MG63 (cell line): ENCODE data around the gene CALU. TPM values are rescaled to one million over a fixed set of nuclear protein-coding genes. Genes with fewer than 3 reads are reported as not detected.
A peak's percentile ranks its signal among the peaks of the same experiment; 100 is the strongest.

Experiments
- DNase-seq: peaks from one replicate; pipeline ENCODE4 v3.0.0-alpha.2; 2020
- H3K27me3 ChIP-seq: fragments of 250-450 bp; sonication (Bioruptor Pico); 2 replicates; pipeline ENCODE4 v1.5.1; 2020; ENCODE audit warnings: mild to moderate bottlenecking, moderate library complexity
- H3K36me3 ChIP-seq: fragments of 250-450 bp; sonication (Bioruptor Pico); 2 replicates; pipeline ENCODE4 v1.5.1; 2020; ENCODE audit warnings: mild to moderate bottlenecking, moderate library complexity
- H3K4me3 ChIP-seq: fragments of 250-450 bp; sonication (Bioruptor Pico); 2 replicates; pipeline ENCODE4 v1.5.1; 2020; ENCODE audit warnings: mild to moderate bottlenecking, moderate library complexity
- H3K9me3 ChIP-seq: fragments of 250-450 bp; sonication (Bioruptor Pico); 2 replicates; pipeline ENCODE4 v1.5.1; 2020; ENCODE audit warnings: mild to moderate bottlenecking, moderate library complexity
- total RNA-seq: library from RNA; depleted of rRNA; stranded (reverse); fragments of >200 nt; shearing (Covaris generic); gene quantifications from 2 replicates; pipeline ENCODE4 v1.2.3, GENCODE V29; 2014; ENCODE audit warnings: low replicate concordance

The CALU gene
- total RNA-seq, 1 experiment from 2014 or later: 118 TPM

GRCh38 chr7:128737867-128738385 is 1.2 kb upstream of the CALU start:
- no peaks in the 10 kb centered on the region for H3K9me3 ChIP-seq
- peak; percentile 4 for DNase-seq
- H3K4me3 ChIP-seq: no peak overlapping the region; the same call in 1 of the 2 replicates
- no peaks in the 10 kb centered on the region for H3K27me3 ChIP-seq
- H3K36me3 ChIP-seq: peaks cover 4% of the 10 kb centered on the region

- Histone ChIP-seq H3K27me3 (no peaks in the 10 kb centered on the region), H3K4me3 (peak overlapping the region; percentile 93), H3K36me3 (peaks cover 5% of the 10 kb centered on the region), H3K9me3 (no peaks in the 10 kb centered on the region)
- DNase-seq: no peak
Observed at GRCh38 chr7:128738570-128739047, 550 bp upstream of the CALU start.

- H3K36me3 ChIP-seq: peaks cover 9% of the 10 kb centered on the region
- H3K4me3 ChIP-seq: peak overlapping the region; percentile 93
- DNase-seq: no peak
- no peaks in the 10 kb centered on the region for H3K27me3 ChIP-seq
- H3K9me3 ChIP-seq: no peaks in the 10 kb centered on the region
Observed at GRCh38 chr7:128739990-128740682, 977 bp downstream of the CALU start.

GRCh38 chr7:128740996-128741395 is 1.8 kb downstream of the CALU start:
- H3K9me3 ChIP-seq: no peaks in the 10 kb centered on the region
- no peak for DNase-seq
- H3K27me3 ChIP-seq: no peaks in the 10 kb centered on the region
- peaks cover 9% of the 10 kb centered on the region for H3K36me3 ChIP-seq
- H3K4me3 ChIP-seq: peak overlapping the region; percentile 93

GRCh38 chr7:128741491-128741890 is 2.3 kb downstream of the CALU start:
- Histone ChIP-seq H3K4me3 (peak overlapping the region; percentile 93), H3K36me3 (peaks cover 9% of the 10 kb centered on the region), H3K27me3 (no peaks in the 10 kb centered on the region), H3K9me3 (no peaks in the 10 kb centered on the region)
- DNase-seq: no peak

- no peak for DNase-seq
- Histone ChIP-seq H3K36me3 (peaks cover 12% of the 10 kb centered on the region), H3K27me3 (no peaks in the 10 kb centered on the region), H3K4me3 (no peak overlapping the region; the same call in 1 of the 2 replicates), H3K9me3 (no peaks in the 10 kb centered on the region)
Observed at GRCh38 chr7:128742206-128742605, 3.0 kb downstream of the CALU start.

- Histone ChIP-seq H3K9me3 (no peaks in the 10 kb centered on the region), H3K4me3 (no peak overlapping the region), H3K27me3 (no peaks in the 10 kb centered on the region), H3K36me3 (peaks cover 21% of the 10 kb centered on the region)
- DNase-seq: no peak
Observed at GRCh38 chr7:128743112-128743772, 4.1 kb downstream of the CALU start.

- no peak for DNase-seq
- Histone ChIP-seq H3K9me3 (no peaks in the 10 kb centered on the region), H3K4me3 (no peak overlapping the region), H3K27me3 (no peaks in the 10 kb centered on the region), H3K36me3 (peaks cover 32% of the 10 kb centered on the region)
Observed at GRCh38 chr7:128744366-128744905, 5.3 kb downstream of the CALU start.

- Histone ChIP-seq H3K4me3 (no peak overlapping the region), H3K36me3 (peaks cover 38% of the 10 kb centered on the region), H3K27me3 (no peaks in the 10 kb centered on the region), H3K9me3 (no peaks in the 10 kb centered on the region)
- DNase-seq: no peak
Observed at GRCh38 chr7:128745706-128746105, 6.5 kb downstream of the CALU start.

- DNase-seq: no peak
- Histone ChIP-seq H3K36me3 (peaks cover 46% of the 10 kb centered on the region), H3K4me3 (no peak overlapping the region), H3K9me3 (no peaks in the 10 kb centered on the region), H3K27me3 (no peaks in the 10 kb centered on the region)
Observed at GRCh38 chr7:128747327-128748079, 8.3 kb downstream of the CALU start.

- no peaks in the 10 kb centered on the region for H3K9me3 ChIP-seq
- no peaks in the 10 kb centered on the region for H3K27me3 ChIP-seq
- DNase-seq: no peak
- no peak overlapping the region for H3K4me3 ChIP-seq
- peaks cover 77% of the 10 kb centered on the region for H3K36me3 ChIP-seq
Observed at GRCh38 chr7:128752251-128752650, 13.1 kb downstream of the CALU start.

GRCh38 chr7:128755075-128755818 is 16.1 kb downstream of the CALU start:
- no peaks in the 10 kb centered on the region for H3K27me3 ChIP-seq
- H3K36me3 ChIP-seq: peaks cover 76% of the 10 kb centered on the region
- no peaks in the 10 kb centered on the region for H3K9me3 ChIP-seq
- H3K4me3 ChIP-seq: no peak overlapping the region
- no peak for DNase-seq

GRCh38 chr7:128755819-128756476 is 16.8 kb downstream of the CALU start:
- DNase-seq: no peak
- Histone ChIP-seq H3K36me3 (peaks cover 76% of the 10 kb centered on the region), H3K9me3 (no peaks in the 10 kb centered on the region), H3K4me3 (no peak overlapping the region), H3K27me3 (no peaks in the 10 kb centered on the region)

GRCh38 chr7:128757203-128757602 is 18.0 kb downstream of the CALU start:
- no peaks in the 10 kb centered on the region for H3K27me3 ChIP-seq
- DNase-seq: no peak
- H3K9me3 ChIP-seq: no peaks in the 10 kb centered on the region
- H3K36me3 ChIP-seq: peaks cover 80% of the 10 kb centered on the region
- H3K4me3 ChIP-seq: no peak overlapping the region

GRCh38 chr7:128758553-128758952 is 19.4 kb downstream of the CALU start:
- no peak for DNase-seq
- H3K27me3 ChIP-seq: no peaks in the 10 kb centered on the region
- peaks cover 76% of the 10 kb centered on the region for H3K36me3 ChIP-seq
- no peak overlapping the region for H3K4me3 ChIP-seq
- H3K9me3 ChIP-seq: no peaks in the 10 kb centered on the region

GRCh38 chr7:128759242-128759641 is 20.1 kb downstream of the CALU start:
- no peaks in the 10 kb centered on the region for H3K9me3 ChIP-seq
- H3K36me3 ChIP-seq: peaks cover 69% of the 10 kb centered on the region
- no peak overlapping the region for H3K4me3 ChIP-seq
- no peak for DNase-seq
- no peaks in the 10 kb centered on the region for H3K27me3 ChIP-seq
